OCI-LY1 (cell line): Measurements from ENCODE around the gene DHRS1.

Source experiments
- H2AFZ ChIP-seq: fragments of 200-600 bp; sonication (generic), shearing (Covaris generic); 2 replicates; pipeline ENCODE4 v1.6.0; 2014; ENCODE audit warnings: antibody characterized with exemption, mild to moderate bottlenecking, low read length
- H3F3A ChIP-seq: fragments of 200-600 bp; sonication (generic), shearing (Covaris generic); 2 replicates; pipeline ENCODE4 v1.6.0; 2014; ENCODE audit warnings: mild to moderate bottlenecking, antibody characterized with exemption, low read length, moderate library complexity; ENCODE audit not compliant: insufficient read depth
- H3K27ac ChIP-seq: fragments of 200-600 bp; sonication (generic); 2 replicates; pipeline ENCODE4 v1.5.1; 2014; ENCODE audit warnings: low read length, mixed run types, mild to moderate bottlenecking, low read depth; ENCODE audit not compliant: poor library complexity, severe bottlenecking
- H3K27me3 ChIP-seq: fragments of 200-600 bp; sonication (generic); 2 replicates; pipeline ENCODE4 v1.6.0; 2014; ENCODE audit warnings: antibody characterized with exemption, mild to moderate bottlenecking, low read length, moderate library complexity; ENCODE audit not compliant: insufficient read depth
- H3K36me3 ChIP-seq: fragments of 200-600 bp; sonication (generic); 2 replicates; pipeline ENCODE4 v1.6.1; 2014; ENCODE audit warnings: mild to moderate bottlenecking, antibody characterized with exemption, low read length, moderate library complexity, mixed read lengths; ENCODE audit not compliant: insufficient read depth
- H3K4me1 ChIP-seq: fragments of 200-600 bp; sonication (generic); 2 replicates; pipeline ENCODE4 v1.5.1; 2014; ENCODE audit warnings: mild to moderate bottlenecking, low read length, moderate library complexity; ENCODE audit not compliant: insufficient read depth, severe bottlenecking
- H3K4me2 ChIP-seq: fragments of 200-600 bp; sonication (generic), shearing (Covaris generic); 2 replicates; pipeline ENCODE4 v1.6.1; 2014; ENCODE audit warnings: low read length
- H3K4me3 ChIP-seq: fragments of 200-600 bp; sonication (generic); 2 replicates; pipeline ENCODE4 v1.5.1; 2014; ENCODE audit warnings: low read length, low read depth, mild to moderate bottlenecking, mixed read lengths; ENCODE audit not compliant: poor library complexity, severe bottlenecking
- H3K79me2 ChIP-seq: fragments of 200-600 bp; shearing (Covaris generic); 2 replicates; pipeline ENCODE4 v1.6.1; 2016; ENCODE audit warnings: mixed run types, low read length, mixed read lengths; ENCODE audit not compliant: insufficient read depth
- H3K9ac ChIP-seq: fragments of 200-600 bp; sonication (generic), shearing (Covaris generic); 2 replicates; pipeline ENCODE4 v1.6.1; 2014; ENCODE audit warnings: mild to moderate bottlenecking, low read length, mixed read lengths
- H3K9me2 ChIP-seq: fragments of 200-600 bp; sonication (generic), shearing (Covaris generic); 2 replicates; pipeline ENCODE4 v1.6.1; 2014; ENCODE audit warnings: low read depth, mild to moderate bottlenecking, low read length, mixed read lengths
- H3K9me3 ChIP-seq: fragments of 200-600 bp; shearing (Covaris generic); 2 replicates; pipeline ENCODE4 v1.6.1; 2014; ENCODE audit warnings: low read length, mixed read lengths
- H4K20me1 ChIP-seq: fragments of 200-600 bp; sonication (generic), shearing (Covaris generic); 2 replicates; pipeline ENCODE4 v1.6.0; 2016; ENCODE audit warnings: mild to moderate bottlenecking, low read length; ENCODE audit not compliant: insufficient read depth
- CTCF ChIP-seq: fragments of 200-600 bp; sonication (generic), shearing (Covaris generic); IDR thresholded peaks from 2 replicates; pipeline ENCODE4 v1.5.1; 2017; ENCODE audit warnings: mild to moderate bottlenecking, antibody characterized with exemption, low read length, moderate library complexity, mixed read lengths
- EZH2 ChIP-seq: fragments of 200-600 bp; sonication (generic), shearing (Covaris generic); IDR thresholded peaks from 2 replicates; pipeline ENCODE4 v1.8.0; 2017; ENCODE audit warnings: borderline replicate concordance, mixed run types, mild to moderate bottlenecking, antibody characterized with exemption, low read length, moderate library complexity, mixed read lengths

Gene DHRS1

GRCh38 chr14:24261256-24261968 lies 38.2 kb downstream of the DHRS1 start:
- Histone ChIP-seq H3K36me3 (no peaks in the 10 kb centered on the region), H3K79me2 (no peaks in the 10 kb centered on the region), H3K27me3 (no peaks in the 10 kb centered on the region), H3F3A (no peaks in the 10 kb centered on the region), H3K9me2 (no peaks in the 10 kb centered on the region), H2AFZ (no peak overlapping the region), H3K4me1 (no peaks in the 10 kb centered on the region), H3K9ac (no peak overlapping the region), H3K4me3 (no peak overlapping the region), H3K27ac (no peak overlapping the region), H3K4me2 (no peak overlapping the region), H4K20me1 (no peaks in the 10 kb centered on the region), H3K9me3 (no peaks in the 10 kb centered on the region)
- no peak for TF ChIP-seq EZH2
- TF ChIP-seq CTCF: no peak

GRCh38 chr14:24260780-24261157 lies 38.8 kb downstream of the DHRS1 start:
- Histone ChIP-seq H3K9me3 (no peaks in the 10 kb centered on the region), H3K36me3 (no peaks in the 10 kb centered on the region), H3K9ac (no peak overlapping the region), H3F3A (no peaks in the 10 kb centered on the region), H3K9me2 (no peaks in the 10 kb centered on the region), H3K4me3 (no peak overlapping the region), H2AFZ (no peak overlapping the region), H3K27me3 (no peaks in the 10 kb centered on the region), H3K27ac (no peak overlapping the region), H4K20me1 (no peaks in the 10 kb centered on the region), H3K4me1 (no peaks in the 10 kb centered on the region), H3K79me2 (no peaks in the 10 kb centered on the region), H3K4me2 (no peak overlapping the region)
- TF ChIP-seq CTCF: no peak
- TF ChIP-seq EZH2: no peak

GRCh38 chr14:24260026-24260779 lies 39.4 kb downstream of the DHRS1 start:
- Histone ChIP-seq H3K4me2 (no peak overlapping the region), H3K9me3 (no peaks in the 10 kb centered on the region), H3K9me2 (no peaks in the 10 kb centered on the region), H3K27ac (no peak overlapping the region), H3K9ac (no peak overlapping the region), H3K79me2 (no peaks in the 10 kb centered on the region), H2AFZ (no peak overlapping the region), H3K4me1 (no peaks in the 10 kb centered on the region), H3K36me3 (no peaks in the 10 kb centered on the region), H4K20me1 (no peaks in the 10 kb centered on the region), H3F3A (no peaks in the 10 kb centered on the region), H3K27me3 (no peaks in the 10 kb centered on the region), H3K4me3 (no peak overlapping the region)
- TF ChIP-seq CTCF (no peak), EZH2 (no peak)
